Esophagus squamous epithelium (tissue), 5 donors: ENCODE measurements around the gene INTS4. TPM values are rescaled to one million over a fixed set of nuclear protein-coding genes. Genes with fewer than 3 reads are reported as not detected.
"Not testable (repeated sequence)": the region's sequence is repeated elsewhere in the genome, so short reads cannot be mapped to it uniquely, and the experiment has no call there.

Source experiments
- DNase-seq: peaks from one replicate; lab custom pipeline; 2025; lab: John Stamatoyannopoulos, UW
- H3K27ac ChIP-seq, 4 donors: fragments of 200-600 bp; sonication (generic); one replicate each; pipeline ENCODE4 v1.5.1; 2016 to 2019; ENCODE audit warnings: mild to moderate bottlenecking in 1 of 4
- H3K27me3 ChIP-seq, 4 donors: fragments of 200-600 bp; sonication (generic); 1 replicate in 3 of 4; 2 replicates in 1 of 4; pipeline versions ENCODE4 v1.5.1 to v1.6.0; 2017 to 2021; ENCODE audit warnings: antibody characterized with exemption in 1 of 4
- H3K36me3 ChIP-seq, 3 donors: fragments of 200-600 bp; sonication (generic); one replicate each; pipeline ENCODE4 v1.5.1; 2016 to 2019
- H3K4me1 ChIP-seq, 3 donors: fragments of 200-600 bp; sonication (generic); one replicate each; pipeline ENCODE4 v1.5.1; 2017 to 2019
- H3K4me3 ChIP-seq, 4 donors: fragments of 200-600 bp; sonication (generic); 1 replicate in 3 of 4; 2 replicates in 1 of 4; pipeline ENCODE4 v1.5.1; 2016 to 2019; ENCODE audit warnings: mild to moderate bottlenecking in 2 of 4, moderate library complexity in 1 of 4
- H3K9me3 ChIP-seq, 3 donors: fragments of 200-600 bp; sonication (generic); one replicate each; pipeline ENCODE4 v1.5.1; 2016 to 2019
- POLR2A ChIP-seq, 4 donors: fragments of 450-650 bp; IDR thresholded peaks; one replicate each; pipeline ENCODE4 v1.6.1; 2017; ENCODE audit warnings: antibody characterized with exemption in 4 of 4, mild to moderate bottlenecking in 4 of 4, moderate library complexity in 3 of 4
- whole genome bisulfite sequencing, 2 donors: methylation state at CpG; one replicate each; pipeline ENCODE4 v1.1.5; 2018; 5-methylcytosine and 5-hydroxymethylcytosine counted together
- intact Hi-C: fragments of 100-400 bp; cut with DNase I; formaldehyde crosslinking; loops from one replicate; pipeline ENCODE4 v1.15.0; 2022
- total RNA-seq, 4 donors: library from RNA; depleted of rRNA; stranded (reverse); fragments of >200 nt; gene quantifications; one replicate each; pipeline ENCODE4 v1.1.0, GENCODE V29; 2016
- TF ChIP-seq, protein P1 (sequence below), 6 experiments: fragments of 450-650 bp in 4 of 6; fragments of 200-600 bp in 2 of 6; sonication (generic) in 2 of 6; IDR thresholded peaks; one replicate each; pipeline ENCODE4 v1.5.1; 2016 to 2019; ENCODE audit warnings: antibody characterized with exemption in 6 of 6, mild to moderate bottlenecking in 4 of 6, moderate library complexity in 4 of 6
- donor health status: DM: yes; HTN: yes; CAD: no.

Gene INTS4
- total RNA-seq, 4 donors from 2014 or later: 12.8 to 21.9 (median 17.9) TPM

GRCh38 chr11:77968337-77968736 lies 26.1 kb downstream of the INTS4 start:
- no peak for DNase-seq
- H3K4me3 ChIP-seq: no peak overlapping the region
- no peak for TF ChIP-seq POLR2A (IDR thresholded peaks at IDR 0.05)
- TF ChIP-seq, protein P1, sequence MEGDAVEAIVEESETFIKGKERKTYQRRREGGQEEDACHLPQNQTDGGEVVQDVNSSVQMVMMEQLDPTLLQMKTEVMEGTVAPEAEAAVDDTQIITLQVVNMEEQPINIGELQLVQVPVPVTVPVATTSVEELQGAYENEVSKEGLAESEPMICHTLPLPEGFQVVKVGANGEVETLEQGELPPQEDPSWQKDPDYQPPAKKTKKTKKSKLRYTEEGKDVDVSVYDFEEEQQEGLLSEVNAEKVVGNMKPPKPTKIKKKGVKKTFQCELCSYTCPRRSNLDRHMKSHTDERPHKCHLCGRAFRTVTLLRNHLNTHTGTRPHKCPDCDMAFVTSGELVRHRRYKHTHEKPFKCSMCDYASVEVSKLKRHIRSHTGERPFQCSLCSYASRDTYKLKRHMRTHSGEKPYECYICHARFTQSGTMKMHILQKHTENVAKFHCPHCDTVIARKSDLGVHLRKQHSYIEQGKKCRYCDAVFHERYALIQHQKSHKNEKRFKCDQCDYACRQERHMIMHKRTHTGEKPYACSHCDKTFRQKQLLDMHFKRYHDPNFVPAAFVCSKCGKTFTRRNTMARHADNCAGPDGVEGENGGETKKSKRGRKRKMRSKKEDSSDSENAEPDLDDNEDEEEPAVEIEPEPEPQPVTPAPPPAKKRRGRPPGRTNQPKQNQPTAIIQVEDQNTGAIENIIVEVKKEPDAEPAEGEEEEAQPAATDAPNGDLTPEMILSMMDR (IDR thresholded peaks at IDR 0.05): no peak
- H3K9me3 ChIP-seq: no peaks in the 10 kb centered on the region
- WGBS, 2 donors: 90 to 93% methylated on average over 2 of the region's 2 CpGs
- no peaks in the 10 kb centered on the region for H3K4me1 ChIP-seq
- H3K27ac ChIP-seq: no peak overlapping the region
- no peaks in the 10 kb centered on the region for H3K27me3 ChIP-seq
- H3K36me3 ChIP-seq: peaks cover 0 to 29% (median 0%) of the 10 kb centered on the region in 3 donors
- intact Hi-C loops: no loop called here

DNA sequence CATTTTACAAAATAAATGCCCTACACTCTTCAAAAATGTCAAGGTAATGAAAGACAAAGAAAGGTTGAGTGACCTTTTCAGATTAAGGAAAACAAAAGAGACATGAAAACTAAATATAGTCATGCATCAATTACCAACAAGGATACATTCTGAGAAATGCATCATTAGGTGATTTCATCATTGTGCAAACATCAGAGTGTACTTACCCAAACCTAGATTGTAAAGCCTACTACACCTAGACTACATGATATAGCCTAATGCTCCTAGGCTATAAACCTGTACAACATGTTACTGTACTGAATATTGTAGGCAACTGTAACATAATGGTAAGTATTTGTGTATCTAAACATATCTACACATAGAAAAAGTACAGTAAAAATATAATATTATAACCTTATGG lies 26.7 kb downstream of the INTS4 start:
- Histone ChIP-seq H3K4me1 (no peaks in the 10 kb centered on the region), H3K4me3 (no peak overlapping the region), H3K27ac (no peak overlapping the region), H3K36me3 (peaks cover 0 to 29% (median 0%) of the 10 kb centered on the region in 3 donors), H3K9me3 (no peaks in the 10 kb centered on the region), H3K27me3 (no peaks in the 10 kb centered on the region)
- no peak for DNase-seq
- intact Hi-C loops: no loop called here
- TF ChIP-seq POLR2A (IDR thresholded peaks at IDR 0.05): no peak
- TF ChIP-seq, protein P1 (IDR thresholded peaks at IDR 0.05): no peak

DNA sequence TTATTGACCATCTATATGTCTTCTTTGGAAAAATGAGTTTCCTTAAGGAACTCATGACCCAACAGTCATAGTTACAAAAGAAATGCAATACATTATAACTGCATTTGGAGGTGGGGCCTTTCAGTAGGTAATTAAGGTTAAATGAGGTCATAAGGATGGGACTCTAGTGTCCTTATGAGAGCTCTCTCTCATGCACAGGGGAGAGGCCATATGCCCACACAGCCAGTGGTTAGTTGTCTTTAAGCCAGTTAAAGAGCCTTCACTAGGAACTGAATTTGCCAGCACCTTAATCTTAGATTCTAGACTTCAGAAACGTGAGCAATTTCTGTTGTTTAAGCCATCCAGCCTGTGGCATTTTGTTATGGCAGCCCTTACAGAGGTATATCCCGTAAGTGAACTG lies 27.3 kb downstream of the INTS4 start:
- no peak overlapping the region for H3K27ac ChIP-seq
- no peaks in the 10 kb centered on the region for H3K27me3 ChIP-seq
- no peak for TF ChIP-seq POLR2A (IDR thresholded peaks at IDR 0.05)
- TF ChIP-seq, protein P1 (IDR thresholded peaks at IDR 0.05): no peak
- H3K36me3 ChIP-seq: peaks cover 0 to 25% (median 0%) of the 10 kb centered on the region in 3 donors
- no peak for DNase-seq
- no peaks in the 10 kb centered on the region for H3K4me1 ChIP-seq
- intact Hi-C loops: no loop called here
- 93 to 100% methylated on average over 2 of the region's 2 CpGs for WGBS, 2 donors
- H3K4me3 ChIP-seq: no peak overlapping the region
- H3K9me3 ChIP-seq: no peaks in the 10 kb centered on the region

- DNase-seq: no peak
- intact Hi-C loops: no loop called here
- TF ChIP-seq, protein P1 (IDR thresholded peaks at IDR 0.05): no peak
- TF ChIP-seq POLR2A (IDR thresholded peaks at IDR 0.05): no peak
- H3K27me3 ChIP-seq: no peaks in the 10 kb centered on the region
- no peak overlapping the region for H3K27ac ChIP-seq
- no peaks in the 10 kb centered on the region for H3K4me1 ChIP-seq
- H3K4me3 ChIP-seq: no peak overlapping the region
- 72 to 87% methylated on average over 2 of the region's 2 CpGs for WGBS, 2 donors
- peaks cover 0 to 21% (median 0%) of the 10 kb centered on the region in 3 donors for H3K36me3 ChIP-seq
- no peaks in the 10 kb centered on the region for H3K9me3 ChIP-seq
These were observed 28.1 kb downstream of the INTS4 start for GRCh38 chr11:77966338-77966737.

DNA sequence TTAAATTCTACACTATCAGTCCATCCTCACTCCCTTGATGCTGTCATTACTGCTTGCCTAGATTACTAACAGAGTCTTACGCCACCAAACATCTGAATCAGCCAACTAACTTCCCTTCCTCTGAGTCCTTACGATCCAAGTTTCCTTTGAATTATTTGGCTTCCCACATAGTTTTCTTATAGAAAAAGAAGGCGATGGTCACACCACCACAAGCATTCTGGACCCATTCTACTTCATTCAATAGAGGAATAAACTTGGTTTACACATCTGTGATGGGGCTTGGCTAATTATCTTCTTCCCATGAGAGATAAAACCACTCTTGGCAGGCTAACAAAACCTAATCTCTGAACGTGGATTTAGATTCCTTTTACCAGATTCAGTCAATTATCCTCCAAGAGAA lies 35.0 kb downstream of the INTS4 start:
- H3K9me3 ChIP-seq: no peaks in the 10 kb centered on the region
- H3K36me3 ChIP-seq: peaks cover 0 to 63% (median 0%) of the 10 kb centered on the region in 3 donors
- H3K4me3 ChIP-seq: no peak overlapping the region
- WGBS, 2 donors: 75 to 85% methylated on average over 4 of the region's 4 CpGs
- no peak for DNase-seq
- TF ChIP-seq POLR2A (IDR thresholded peaks at IDR 0.05): no peak
- TF ChIP-seq, protein P1 (IDR thresholded peaks at IDR 0.05): no peak
- no peaks in the 10 kb centered on the region for H3K27me3 ChIP-seq
- no peak overlapping the region for H3K27ac ChIP-seq
- H3K4me1 ChIP-seq: no peaks in the 10 kb centered on the region
- intact Hi-C loops: no loop called here

- 90 to 94% methylated on average over 2 to 3 of the region's 3 CpGs for WGBS, 2 donors
- H3K4me1 ChIP-seq, H3K4me3 ChIP-seq, DNase-seq, H3K27ac ChIP-seq, H3K9me3 ChIP-seq, intact Hi-C loops, H3K27me3 ChIP-seq: not testable (repeated sequence)
- H3K36me3 ChIP-seq: peaks cover 0 to 69% (median 0%) of the 10 kb centered on the region in 3 donors
These were observed 35.8 kb downstream of the INTS4 start for GRCh38 chr11:77958583-77959177.

DNA sequence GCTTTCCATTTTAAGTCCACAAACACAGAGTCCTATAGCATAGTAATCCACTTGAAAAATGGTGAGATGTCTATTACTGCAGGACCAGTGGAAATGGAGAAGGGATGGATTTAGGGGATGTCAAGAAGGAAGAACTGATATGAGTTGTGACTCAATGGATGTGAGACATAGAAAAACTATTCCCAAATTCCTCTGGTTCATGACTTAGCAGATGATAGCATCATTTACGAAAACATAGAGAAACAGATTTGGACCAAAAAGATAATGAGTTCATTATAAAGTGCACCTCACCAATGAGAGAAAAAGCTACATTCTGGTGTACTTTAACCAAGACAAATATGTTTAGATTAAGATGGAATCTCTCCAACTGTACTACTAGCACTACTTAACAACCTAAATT lies 51.2 kb downstream of the INTS4 start:
- H3K36me3 ChIP-seq: peaks cover 0 to 23% (median 0%) of the 10 kb centered on the region in 3 donors
- H3K27me3 ChIP-seq, intact Hi-C loops, H3K27ac ChIP-seq, DNase-seq, H3K4me3 ChIP-seq, H3K4me1 ChIP-seq, H3K9me3 ChIP-seq: not testable (repeated sequence)
- 89 to 100% methylated on average over 1 of the region's 1 CpG for WGBS, 2 donors

- DNase-seq, H3K9me3 ChIP-seq, intact Hi-C loops, H3K4me1 ChIP-seq, H3K4me3 ChIP-seq, H3K27me3 ChIP-seq, H3K27ac ChIP-seq: not testable (repeated sequence)
- H3K36me3 ChIP-seq: peaks cover 0 to 24% (median 0%) of the 10 kb centered on the region in 3 donors
These were observed 52.0 kb downstream of the INTS4 start for GRCh38 chr11:77942465-77942864.
